Prostate gland (tissue), 2 donors: ENCODE data around the gene ZFAND3.

Experiments
- CTCF ChIP-seq, 4 experiments: fragments of 200-600 bp in 2 of 4; fragments of 450-650 bp in 2 of 4; sonication (generic) in 2 of 4; IDR thresholded peaks; 1 replicate in 3 of 4; 2 replicates in 1 of 4; pipeline ENCODE4 v1.5.1; 2016 to 2019; ENCODE audit warnings: antibody characterized with exemption in 4 of 4, mild to moderate bottlenecking in 2 of 4, moderate library complexity in 2 of 4
- POLR2A ChIP-seq: fragments of 450-650 bp; IDR thresholded peaks from one replicate; pipeline ENCODE4 v1.6.1; 2016; ENCODE audit warnings: antibody characterized with exemption, mild to moderate bottlenecking

DNA sequence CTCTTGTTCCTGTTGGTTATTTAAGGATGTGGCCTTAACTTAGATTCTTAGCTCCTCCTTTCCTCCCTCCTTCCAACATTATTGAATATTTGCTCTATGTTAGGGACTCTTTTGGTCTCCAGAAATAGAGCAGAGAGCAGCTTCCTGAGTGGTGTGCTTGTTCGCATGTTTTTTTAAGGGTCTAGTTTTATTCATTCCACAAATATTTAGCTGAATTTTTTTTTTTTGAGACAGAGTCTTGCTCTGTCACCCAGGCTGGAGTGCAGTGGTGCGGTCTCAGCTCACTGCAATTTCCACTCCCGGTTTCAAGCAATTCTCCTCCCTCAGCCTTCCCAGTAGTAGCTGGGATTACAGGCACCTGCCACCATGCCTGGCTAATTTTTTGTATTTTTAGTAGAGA is 169.2 kb downstream of the ZFAND3 start:
- TF ChIP-seq CTCF (IDR thresholded peaks at IDR 0.05): no peak
- TF ChIP-seq POLR2A: no peak
